Liver (tissue), 9 donors: Measurements from ENCODE around the gene ASNSD1. TPM values are rescaled to one million over a fixed set of nuclear protein-coding genes. Genes with fewer than 3 reads are reported as not detected.

Source experiments
- DNase-seq: peaks from one replicate; pipeline ENCODE4 v3.0.0-alpha.2; 2017; ENCODE audit warnings: low spot score
- H3K27ac ChIP-seq, 2 donors: one replicate each; pipeline ENCODE4 v1.7.0; 2013; ENCODE audit warnings: inconsistent platforms in 2 of 2, low read length in 2 of 2, control low read depth in 1 of 2, low read depth in 1 of 2, mild to moderate bottlenecking in 1 of 2
- H3K27me3 ChIP-seq, 4 donors: one replicate each; pipeline versions ENCODE4 v1.6.1 to v1.7.0; 2013; ENCODE audit warnings: low read length in 3 of 4, inconsistent platforms in 1 of 4, mild to moderate bottlenecking in 1 of 4, moderate library complexity in 1 of 4; ENCODE audit not compliant: control insufficient read depth in 4 of 4, insufficient read depth in 4 of 4
- H3K36me3 ChIP-seq, 4 donors: one replicate each; pipeline versions ENCODE4 v1.6.1 to v1.7.0; 2013; ENCODE audit warnings: low read length in 3 of 4, mild to moderate bottlenecking in 3 of 4, low read depth in 1 of 4, moderate library complexity in 1 of 4; ENCODE audit not compliant: control insufficient read depth in 4 of 4, insufficient read depth in 3 of 4
- H3K4me1 ChIP-seq, 4 donors: one replicate each; pipeline versions ENCODE4 v1.6.1 to v1.7.0; 2013; ENCODE audit warnings: low read length in 3 of 4, mild to moderate bottlenecking in 3 of 4, moderate library complexity in 1 of 4; ENCODE audit not compliant: control insufficient read depth in 4 of 4, insufficient read depth in 4 of 4
- H3K4me3 ChIP-seq, 3 donors: one replicate each; pipeline versions ENCODE4 v1.6.1 to v1.7.0; 2013; ENCODE audit warnings: low read length in 3 of 3, control low read depth in 1 of 3, low read depth in 1 of 3, mild to moderate bottlenecking in 1 of 3
- H3K9ac ChIP-seq, 2 donors: one replicate each; pipeline ENCODE4 v1.7.0; 2013; ENCODE audit warnings: low read length in 2 of 2, mild to moderate bottlenecking in 2 of 2, moderate library complexity in 2 of 2, control low read depth in 1 of 2, low read depth in 1 of 2
- H3K9me3 ChIP-seq, 4 donors: one replicate each; pipeline versions ENCODE4 v1.6.1 to v1.7.0; 2013; ENCODE audit warnings: low read length in 3 of 4; ENCODE audit not compliant: control insufficient read depth in 4 of 4
- EGR1 ChIP-seq, 2 donors: IDR thresholded peaks; 2 replicates each; pipeline ENCODE4 v1.6.1; 2016 to 2018; ENCODE audit warnings: antibody characterized with exemption in 2 of 2, low read depth in 2 of 2
- FOXA1 ChIP-seq: IDR thresholded peaks from 2 replicates; pipeline ENCODE4 v1.6.1; 2016; ENCODE audit warnings: antibody characterized with exemption
- FOXA2 ChIP-seq: IDR thresholded peaks from 2 replicates; pipeline ENCODE4 v1.6.1; 2016; ENCODE audit warnings: antibody characterized with exemption
- HNF4A ChIP-seq, 2 donors: conservative IDR thresholded peaks; 2 replicates each; pipeline ENCODE4 v1.6.1; 2016; ENCODE audit warnings: antibody characterized with exemption in 2 of 2, mild to moderate bottlenecking in 2 of 2
- HNF4G ChIP-seq: IDR thresholded peaks from 2 replicates; pipeline ENCODE4 v1.6.1; 2016; ENCODE audit warnings: antibody characterized with exemption
- JUND ChIP-seq, 2 donors: IDR thresholded peaks; 2 replicates each; pipeline ENCODE4 v1.6.1; 2016; ENCODE audit warnings: antibody characterized with exemption in 2 of 2
- RAD21 ChIP-seq, 2 donors: IDR thresholded peaks; 2 replicates each; pipeline ENCODE4 v1.6.1; 2016; ENCODE audit warnings: antibody characterized with exemption in 2 of 2, mild to moderate bottlenecking in 2 of 2
- RXRA ChIP-seq, 2 donors: IDR thresholded peaks; 2 replicates each; pipeline ENCODE4 v1.6.1; 2017 to 2018; ENCODE audit warnings: antibody characterized with exemption in 2 of 2, mild to moderate bottlenecking in 1 of 2
- SP1 ChIP-seq: IDR thresholded peaks from 2 replicates; pipeline ENCODE4 v1.6.1; 2018; ENCODE audit warnings: antibody characterized with exemption, mild to moderate bottlenecking
- TAF1 ChIP-seq: conservative IDR thresholded peaks from 2 replicates; pipeline ENCODE4 v1.6.1; 2016; ENCODE audit warnings: antibody characterized with exemption, mild to moderate bottlenecking
- YY1 ChIP-seq: IDR thresholded peaks from 2 replicates; pipeline ENCODE4 v1.6.1; 2016; ENCODE audit warnings: antibody characterized with exemption, mild to moderate bottlenecking
- WGBS: extraction: QIAGEN DNeasy Blood & Tissue Kit; methylation state at CpG from one replicate; pipeline ENCODE4 v1.1.7; 2013; 5-methylcytosine and 5-hydroxymethylcytosine counted together
- polyA plus RNA-seq, 2 donors: library from polyadenylated mRNA; stranded (reverse) in 1 of 2; unstranded in 1 of 2; fragments of 200-250 nt in 1 of 2; fragments of >200 nt in 1 of 2; fragmentation: Nextera tagmentation in 1 of 2; extraction: Ambion mirVana in 1 of 2; gene quantifications; one replicate each; pipeline versions ENCODE4 v1.2.1 to v1.2.3, GENCODE V29; 2013 to 2015
- total RNA-seq, 2 donors: library from RNA; depleted of rRNA; stranded (reverse); fragments of >200 nt; gene quantifications; one replicate each; pipeline ENCODE4 v1.2.3, GENCODE V29; 2014
- TF ChIP-seq, protein P1 (sequence below): IDR thresholded peaks from 2 replicates; pipeline ENCODE4 v1.6.1; 2016; ENCODE audit warnings: antibody characterized with exemption
- TF ChIP-seq, protein P2 (sequence below): IDR thresholded peaks from 2 replicates; pipeline ENCODE4 v1.6.1; 2016; ENCODE audit warnings: antibody characterized with exemption
- TF ChIP-seq, protein P3 (sequence below): IDR thresholded peaks from 2 replicates; pipeline ENCODE4 v1.6.1; 2016; ENCODE audit warnings: antibody characterized with exemption, mild to moderate bottlenecking
- TF ChIP-seq, protein P4 (sequence below): IDR thresholded peaks from 2 replicates; pipeline ENCODE4 v1.6.1; 2016; ENCODE audit warnings: antibody characterized with exemption
- TF ChIP-seq, protein P5 (sequence below): fragments of 150-350 bp; IDR thresholded peaks from 2 replicates; pipeline ENCODE4 v1.5.1; 2017; ENCODE audit warnings: improper control_type of control experiment, low read depth, low read length; ENCODE audit not compliant: missing input control
- donor health status: healthy.
- donor health status: healthy.
- donor health status: healthy.
- donor health status: healthy.
- donor health status: healthy.

Gene ASNSD1
- total and polyA plus RNA-seq, 4 donors = 19.8 to 33.0 (median 25.5) TPM

DNA sequence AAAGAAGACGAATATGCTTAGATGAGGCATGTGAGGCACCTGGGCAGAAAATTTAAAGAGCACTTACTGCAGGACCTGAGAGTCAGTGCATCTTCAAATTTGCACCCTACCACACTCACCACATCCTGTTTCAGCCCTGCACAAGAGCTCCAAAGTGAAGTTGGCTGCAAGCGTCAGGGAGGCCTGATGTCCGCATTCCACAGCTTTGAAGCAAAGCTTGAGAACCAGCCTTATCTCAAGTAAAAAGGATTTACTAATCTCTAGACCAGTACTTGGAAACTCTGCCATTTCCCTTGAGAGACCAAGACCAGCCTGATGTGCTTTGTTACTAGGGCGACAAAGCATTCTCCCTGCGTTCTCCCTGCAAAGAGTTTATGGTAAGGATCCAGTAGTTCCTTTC lies 3.4 kb upstream of the ASNSD1 start:
- TF ChIP-seq RXRA (IDR thresholded peaks at IDR 0.05) (no peak), FOXA2 (no peak), JUND (IDR thresholded peaks at IDR 0.05) (no peak), HNF4G (no peak), RAD21 (IDR thresholded peaks at IDR 0.05) (no peak), EGR1 (IDR thresholded peaks at IDR 0.05; ENCODE audit: low read depth in 2 of 2) (no peak), FOXA1 (no peak), HNF4A (conservative IDR thresholded peaks at IDR 0.05) (no peak)
- TF ChIP-seq, protein P1, sequence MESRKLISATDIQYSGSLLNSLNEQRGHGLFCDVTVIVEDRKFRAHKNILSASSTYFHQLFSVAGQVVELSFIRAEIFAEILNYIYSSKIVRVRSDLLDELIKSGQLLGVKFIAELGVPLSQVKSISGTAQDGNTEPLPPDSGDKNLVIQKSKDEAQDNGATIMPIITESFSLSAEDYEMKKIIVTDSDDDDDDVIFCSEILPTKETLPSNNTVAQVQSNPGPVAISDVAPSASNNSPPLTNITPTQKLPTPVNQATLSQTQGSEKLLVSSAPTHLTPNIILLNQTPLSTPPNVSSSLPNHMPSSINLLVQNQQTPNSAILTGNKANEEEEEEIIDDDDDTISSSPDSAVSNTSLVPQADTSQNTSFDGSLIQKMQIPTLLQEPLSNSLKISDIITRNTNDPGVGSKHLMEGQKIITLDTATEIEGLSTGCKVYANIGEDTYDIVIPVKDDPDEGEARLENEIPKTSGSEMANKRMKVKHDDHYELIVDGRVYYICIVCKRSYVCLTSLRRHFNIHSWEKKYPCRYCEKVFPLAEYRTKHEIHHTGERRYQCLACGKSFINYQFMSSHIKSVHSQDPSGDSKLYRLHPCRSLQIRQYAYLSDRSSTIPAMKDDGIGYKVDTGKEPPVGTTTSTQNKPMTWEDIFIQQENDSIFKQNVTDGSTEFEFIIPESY = no peak
- TF ChIP-seq, protein P2, sequence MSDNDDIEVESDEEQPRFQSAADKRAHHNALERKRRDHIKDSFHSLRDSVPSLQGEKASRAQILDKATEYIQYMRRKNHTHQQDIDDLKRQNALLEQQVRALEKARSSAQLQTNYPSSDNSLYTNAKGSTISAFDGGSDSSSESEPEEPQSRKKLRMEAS = no peak
- TF ChIP-seq, protein P3, sequence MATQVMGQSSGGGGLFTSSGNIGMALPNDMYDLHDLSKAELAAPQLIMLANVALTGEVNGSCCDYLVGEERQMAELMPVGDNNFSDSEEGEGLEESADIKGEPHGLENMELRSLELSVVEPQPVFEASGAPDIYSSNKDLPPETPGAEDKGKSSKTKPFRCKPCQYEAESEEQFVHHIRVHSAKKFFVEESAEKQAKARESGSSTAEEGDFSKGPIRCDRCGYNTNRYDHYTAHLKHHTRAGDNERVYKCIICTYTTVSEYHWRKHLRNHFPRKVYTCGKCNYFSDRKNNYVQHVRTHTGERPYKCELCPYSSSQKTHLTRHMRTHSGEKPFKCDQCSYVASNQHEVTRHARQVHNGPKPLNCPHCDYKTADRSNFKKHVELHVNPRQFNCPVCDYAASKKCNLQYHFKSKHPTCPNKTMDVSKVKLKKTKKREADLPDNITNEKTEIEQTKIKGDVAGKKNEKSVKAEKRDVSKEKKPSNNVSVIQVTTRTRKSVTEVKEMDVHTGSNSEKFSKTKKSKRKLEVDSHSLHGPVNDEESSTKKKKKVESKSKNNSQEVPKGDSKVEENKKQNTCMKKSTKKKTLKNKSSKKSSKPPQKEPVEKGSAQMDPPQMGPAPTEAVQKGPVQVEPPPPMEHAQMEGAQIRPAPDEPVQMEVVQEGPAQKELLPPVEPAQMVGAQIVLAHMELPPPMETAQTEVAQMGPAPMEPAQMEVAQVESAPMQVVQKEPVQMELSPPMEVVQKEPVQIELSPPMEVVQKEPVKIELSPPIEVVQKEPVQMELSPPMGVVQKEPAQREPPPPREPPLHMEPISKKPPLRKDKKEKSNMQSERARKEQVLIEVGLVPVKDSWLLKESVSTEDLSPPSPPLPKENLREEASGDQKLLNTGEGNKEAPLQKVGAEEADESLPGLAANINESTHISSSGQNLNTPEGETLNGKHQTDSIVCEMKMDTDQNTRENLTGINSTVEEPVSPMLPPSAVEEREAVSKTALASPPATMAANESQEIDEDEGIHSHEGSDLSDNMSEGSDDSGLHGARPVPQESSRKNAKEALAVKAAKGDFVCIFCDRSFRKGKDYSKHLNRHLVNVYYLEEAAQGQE = no peak
- TF ChIP-seq, protein P4, sequence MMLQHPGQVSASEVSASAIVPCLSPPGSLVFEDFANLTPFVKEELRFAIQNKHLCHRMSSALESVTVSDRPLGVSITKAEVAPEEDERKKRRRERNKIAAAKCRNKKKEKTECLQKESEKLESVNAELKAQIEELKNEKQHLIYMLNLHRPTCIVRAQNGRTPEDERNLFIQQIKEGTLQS = no peak
- no peaks in the 10 kb centered on the region for H3K36me3 ChIP-seq
- H3K27me3 ChIP-seq = no peaks in the 10 kb centered on the region
- peaks cover 2 to 12% (median 8%) of the 10 kb centered on the region in 4 donors for H3K4me1 ChIP-seq
- H3K27ac ChIP-seq = no peak overlapping the region
- H3K4me3 ChIP-seq = no peak overlapping the region
- no peaks in the 10 kb centered on the region for H3K9me3 ChIP-seq
- H3K9ac ChIP-seq = no peak overlapping the region
- 72% methylated on average over 5 of the region's 5 CpGs for WGBS
- DNase-seq = no peak

DNA sequence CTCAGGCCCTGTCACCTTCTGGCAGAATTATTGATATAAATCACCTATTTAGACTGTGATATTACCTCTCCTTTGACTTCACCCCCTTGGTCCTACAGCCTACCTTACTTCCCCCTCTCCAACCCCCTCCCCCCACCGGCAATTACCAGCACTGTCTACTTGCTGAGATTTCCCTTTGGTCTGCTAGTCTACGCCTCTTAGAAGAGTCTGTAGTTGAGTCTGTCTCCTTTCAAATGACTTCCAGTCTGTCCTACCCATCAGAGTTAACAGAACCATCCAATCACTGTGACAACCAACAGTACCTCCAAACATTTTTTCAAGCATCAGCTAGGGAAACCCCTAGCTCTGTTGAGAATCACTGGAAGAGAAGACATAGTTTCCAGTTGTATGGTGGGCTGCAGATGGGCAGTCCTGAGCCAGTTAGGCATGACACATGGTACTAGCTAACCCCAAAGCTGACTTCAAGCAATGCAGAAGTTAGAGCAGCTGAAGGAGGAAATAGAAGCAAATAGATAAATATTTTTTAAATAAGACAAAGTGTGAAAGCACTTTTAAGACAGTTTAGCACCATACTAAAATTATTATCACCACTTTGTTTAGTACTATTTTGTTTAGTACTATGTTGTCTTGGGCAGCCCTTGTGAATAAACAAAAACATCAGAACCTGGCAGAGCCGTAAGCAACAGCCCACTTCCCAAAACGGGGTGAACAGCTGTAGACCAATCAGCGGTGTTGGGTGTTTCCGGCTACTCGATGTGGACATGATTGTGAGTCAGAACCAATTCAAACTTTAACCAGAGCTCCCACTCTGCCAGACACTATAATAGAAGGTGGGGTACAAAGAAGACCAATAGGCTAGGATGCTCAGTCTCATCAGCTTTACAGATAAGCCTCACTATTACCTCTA lies 2.7 kb upstream of the ASNSD1 start:
- 65% methylated on average over 7 of the region's 7 CpGs for WGBS
- Histone ChIP-seq H3K4me3 (no peak overlapping the region), H3K9ac (no peak overlapping the region), H3K36me3 (no peaks in the 10 kb centered on the region), H3K27ac (no peak overlapping the region), H3K9me3 (no peaks in the 10 kb centered on the region), H3K4me1 (peaks cover 2 to 12% (median 10%) of the 10 kb centered on the region in 4 donors), H3K27me3 (no peaks in the 10 kb centered on the region)
- TF ChIP-seq RAD21 (IDR thresholded peaks at IDR 0.05) (no peak), FOXA2 (no peak), EGR1 (IDR thresholded peaks at IDR 0.05; ENCODE audit: low read depth in 2 of 2) (no peak), TAF1 (no peak), YY1 (no peak), HNF4A (conservative IDR thresholded peaks at IDR 0.05) (no peak), SP1 (no peak), JUND (IDR thresholded peaks at IDR 0.05) (no peak)
- TF ChIP-seq, protein P1 = no peak
- TF ChIP-seq, protein P3 = no peak
- TF ChIP-seq, protein P5, sequence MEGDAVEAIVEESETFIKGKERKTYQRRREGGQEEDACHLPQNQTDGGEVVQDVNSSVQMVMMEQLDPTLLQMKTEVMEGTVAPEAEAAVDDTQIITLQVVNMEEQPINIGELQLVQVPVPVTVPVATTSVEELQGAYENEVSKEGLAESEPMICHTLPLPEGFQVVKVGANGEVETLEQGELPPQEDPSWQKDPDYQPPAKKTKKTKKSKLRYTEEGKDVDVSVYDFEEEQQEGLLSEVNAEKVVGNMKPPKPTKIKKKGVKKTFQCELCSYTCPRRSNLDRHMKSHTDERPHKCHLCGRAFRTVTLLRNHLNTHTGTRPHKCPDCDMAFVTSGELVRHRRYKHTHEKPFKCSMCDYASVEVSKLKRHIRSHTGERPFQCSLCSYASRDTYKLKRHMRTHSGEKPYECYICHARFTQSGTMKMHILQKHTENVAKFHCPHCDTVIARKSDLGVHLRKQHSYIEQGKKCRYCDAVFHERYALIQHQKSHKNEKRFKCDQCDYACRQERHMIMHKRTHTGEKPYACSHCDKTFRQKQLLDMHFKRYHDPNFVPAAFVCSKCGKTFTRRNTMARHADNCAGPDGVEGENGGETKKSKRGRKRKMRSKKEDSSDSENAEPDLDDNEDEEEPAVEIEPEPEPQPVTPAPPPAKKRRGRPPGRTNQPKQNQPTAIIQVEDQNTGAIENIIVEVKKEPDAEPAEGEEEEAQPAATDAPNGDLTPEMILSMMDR = no peak
- no peak for DNase-seq
